ENCODE data around the gene ARHGAP26. TPM values are rescaled to one million over a fixed set of nuclear protein-coding genes. Genes with fewer than 3 reads are reported as not detected.

ARHGAP26 gene
- total and polyA plus RNA-seq, 4 donors, result 1.8 to 16.7 (median 4.1) TPM

- Histone ChIP-seq H3K36me3 (ENCODE audit: control insufficient read depth in 4 of 4, insufficient read depth in 3 of 4, low read depth in 1 of 4, low read length in 3 of 4) (no peaks in the 10 kb centered on the region), H3K4me3 (ENCODE audit: low read depth in 1 of 3, low read length in 3 of 3) (no peak overlapping the region), H3K9me3 (ENCODE audit: control insufficient read depth in 4 of 4, low read length in 3 of 4) (no peaks in the 10 kb centered on the region), H3K27ac (ENCODE audit: low read depth in 1 of 2, low read length in 2 of 2) (peak overlapping the region in 1 of 2 donors; percentile 3), H3K9ac (ENCODE audit: low read depth in 1 of 2, low read length in 2 of 2) (no peak overlapping the region), H3K4me1 (ENCODE audit: control insufficient read depth in 4 of 4, insufficient read depth in 4 of 4, low read length in 3 of 4) (peaks cover 0 to 15% (median 10%) of the 10 kb centered on the region in 4 donors), H3K27me3 (ENCODE audit: control insufficient read depth in 4 of 4, insufficient read depth in 4 of 4, low read length in 3 of 4) (no peaks in the 10 kb centered on the region)
- 61% methylated on average over 10 of the region's 10 CpGs for WGBS
- TF ChIP-seq MAX (IDR thresholded peaks at IDR 0.05), result no peak
- peak; percentile 96 to 98 for TF ChIP-seq RAD21 (IDR thresholded peaks at IDR 0.05)
- no peak for TF ChIP-seq TAF1 (conservative IDR thresholded peaks at IDR 0.05)
- TF ChIP-seq HNF4A (conservative IDR thresholded peaks at IDR 0.05), result peak in 1 of 2 donors; percentile 63
- peak; percentile 26 for TF ChIP-seq SP1 (IDR thresholded peaks at IDR 0.05)
- peak; percentile 44 to 66 for TF ChIP-seq RXRA (IDR thresholded peaks at IDR 0.05)
- TF ChIP-seq ZBTB33 (IDR thresholded peaks at IDR 0.05), result no peak
- TF ChIP-seq GABPA (IDR thresholded peaks at IDR 0.05 in 1 of 2, conservative IDR thresholded peaks at IDR 0.05 in 1 of 2), result no peak
- TF ChIP-seq YY1 (IDR thresholded peaks at IDR 0.05), result peak; percentile 30
- no peak for TF ChIP-seq FOXA1 (IDR thresholded peaks at IDR 0.05)
- TF ChIP-seq REST (IDR thresholded peaks at IDR 0.05), result peak; percentile 12
- peak in 1 of 2 donors; percentile 59 for TF ChIP-seq JUND (IDR thresholded peaks at IDR 0.05)
- no peak for TF ChIP-seq NR2F2 (IDR thresholded peaks at IDR 0.05)
- no peak for TF ChIP-seq FOXA2 (IDR thresholded peaks at IDR 0.05)
- TF ChIP-seq HNF4G (IDR thresholded peaks at IDR 0.05), result no peak
- TF ChIP-seq EGR1 (IDR thresholded peaks at IDR 0.05; ENCODE audit: low read depth in 2 of 2), result no peak
- peak; percentile 79 for TF ChIP-seq CTCF (IDR thresholded peaks at IDR 0.05; ENCODE audit: low read depth, low read length, missing input control)
- no peak for TF ChIP-seq ATF3 (IDR thresholded peaks at IDR 0.05)
- DNase-seq (ENCODE audit: low spot score), result peak; percentile 43
Measured at GRCh38 chr5:142866563-142867275, 96.5 kb downstream of the ARHGAP26 start.

Data from liver (tissue), 9 donors.